Transverse colon (tissue), 4 donors: ENCODE measurements around the gene DZIP1L.

Source experiments
- CTCF ChIP-seq, 5 experiments: fragments of 200-600 bp in 3 of 5; fragments of 450-650 bp in 2 of 5; sonication (generic) in 3 of 5; IDR thresholded peaks; 1 replicate in 2 of 5; 2 replicates in 3 of 5; pipeline ENCODE4 v1.5.1; 2016 to 2017; ENCODE audit warnings: antibody characterized with exemption in 5 of 5, inconsistent platforms in 3 of 5, mild to moderate bottlenecking in 2 of 5, moderate library complexity in 1 of 5
- EP300 ChIP-seq: sonication (generic); formaldehyde crosslinking; IDR thresholded peaks from one replicate; pipeline ENCODE4 v1.6.1; 2017; ENCODE audit warnings: antibody characterized with exemption, low read depth
- POLR2A ChIP-seq: fragments of 450-650 bp; IDR thresholded peaks from one replicate; pipeline ENCODE4 v1.6.1; 2016; ENCODE audit warnings: antibody characterized with exemption, mild to moderate bottlenecking, moderate library complexity
- POLR2AphosphoS5 ChIP-seq, 3 donors: sonication (generic); formaldehyde crosslinking; IDR thresholded peaks; one replicate each; pipeline ENCODE4 v1.6.1; 2016; ENCODE audit warnings: antibody characterized with exemption in 3 of 3

GRCh38 chr3:138059261-138059660 lies 56.1 kb downstream of the DZIP1L start:
- no peak for TF ChIP-seq POLR2A
- TF ChIP-seq CTCF (IDR thresholded peaks at IDR 0.05): no peak
- no peak for TF ChIP-seq POLR2AphosphoS5 (IDR thresholded peaks at IDR 0.05)
- TF ChIP-seq EP300: no peak
